Activated naive CD8-positive, alpha-beta T cell (primary cell): ENCODE measurements around the gene MEI1.
A peak's percentile ranks its signal among the peaks of the same experiment; 100 is the strongest.
"Not testable (repeated sequence)": the region's sequence is repeated elsewhere in the genome, so short reads cannot be mapped to it uniquely, and the experiment has no call there.

Source experiments
- H3K27ac Mint-ChIP-seq: one replicate; pipeline ENCODE4 v1.8.0; 2021; ENCODE audit warnings: mixed read lengths
- H3K27me3 Mint-ChIP-seq: one replicate; pipeline ENCODE4 v1.8.0; 2021; ENCODE audit warnings: mixed read lengths
- H3K36me3 Mint-ChIP-seq: one replicate; pipeline ENCODE4 v1.8.0; 2021; ENCODE audit warnings: mixed read lengths
- H3K4me1 Mint-ChIP-seq: one replicate; pipeline ENCODE4 v1.8.0; 2021; ENCODE audit warnings: low read depth, mixed read lengths
- H3K4me3 Mint-ChIP-seq: one replicate; pipeline ENCODE4 v1.8.0; 2021; ENCODE audit warnings: mild to moderate bottlenecking, mixed read lengths
- H3K9me3 Mint-ChIP-seq: one replicate; pipeline ENCODE4 v1.8.0; 2021; ENCODE audit warnings: low read depth, mixed read lengths

The MEI1 gene

GRCh38 chr22:41695211-41695610 lies 4.1 kb upstream of the MEI1 start:
- no peak overlapping the region for H3K27ac Mint-ChIP-seq
- no peaks in the 10 kb centered on the region for H3K27me3 Mint-ChIP-seq
- H3K4me3 Mint-ChIP-seq: no peak overlapping the region
- H3K9me3 Mint-ChIP-seq: no peaks in the 10 kb centered on the region
- peaks cover 3% of the 10 kb centered on the region for H3K36me3 Mint-ChIP-seq
- peaks cover 12% of the 10 kb centered on the region for H3K4me1 Mint-ChIP-seq

DNA sequence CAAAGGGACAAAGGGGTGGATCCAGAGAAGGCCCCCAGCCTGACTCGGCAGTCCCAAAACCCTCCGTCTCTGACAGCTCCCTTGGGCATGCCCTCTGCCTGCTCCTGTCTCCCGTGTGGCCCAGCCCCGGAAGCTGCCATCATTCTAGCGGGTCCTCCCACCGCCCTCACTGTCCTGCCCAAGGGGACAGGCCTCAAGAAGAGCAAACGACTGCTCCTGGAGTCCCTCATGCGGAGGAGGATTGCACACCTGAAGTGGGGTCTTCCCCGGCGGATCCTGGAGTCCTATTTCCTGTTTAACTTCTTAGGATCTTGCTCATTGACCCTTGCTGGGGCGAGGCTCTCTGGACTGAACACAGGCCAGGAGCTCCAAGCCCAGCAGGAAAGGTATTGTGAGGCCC lies 2.6 kb upstream of the MEI1 start:
- Mint-ChIP-seq H3K4me3 (no peak overlapping the region), H3K27me3 (no peaks in the 10 kb centered on the region), H3K36me3 (peaks cover 3% of the 10 kb centered on the region), H3K4me1 (peaks cover 8% of the 10 kb centered on the region), H3K27ac (peak overlapping the region; percentile 66), H3K9me3 (no peaks in the 10 kb centered on the region)

- Mint-ChIP-seq H3K36me3 (peaks cover 3% of the 10 kb centered on the region), H3K9me3 (no peaks in the 10 kb centered on the region), H3K4me1 (peaks cover 8% of the 10 kb centered on the region), H3K27ac (peak overlapping the region; percentile 66), H3K27me3 (no peaks in the 10 kb centered on the region), H3K4me3 (no peak overlapping the region)
Measured at GRCh38 chr22:41697126-41697775, 2.1 kb upstream of the MEI1 start.

DNA sequence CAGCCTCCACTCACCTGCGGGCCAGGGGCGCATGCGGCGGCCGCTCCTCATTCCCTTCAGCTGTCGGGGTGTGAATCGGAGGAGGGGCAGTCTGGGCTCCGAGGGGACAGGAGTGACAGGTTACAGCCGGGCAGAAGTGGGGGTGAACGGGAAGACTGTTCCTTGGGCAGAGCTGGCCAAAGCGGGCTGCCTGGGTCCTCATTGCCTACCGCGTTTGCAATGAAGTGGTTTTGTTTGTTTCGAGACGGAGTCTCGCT lies 733 bp downstream of the MEI1 start:
- H3K4me3 Mint-ChIP-seq: no peak overlapping the region
- H3K36me3 Mint-ChIP-seq: peaks cover 3% of the 10 kb centered on the region
- H3K27me3 Mint-ChIP-seq: no peaks in the 10 kb centered on the region
- H3K27ac Mint-ChIP-seq: no peak overlapping the region
- peaks cover 8% of the 10 kb centered on the region for H3K4me1 Mint-ChIP-seq
- no peaks in the 10 kb centered on the region for H3K9me3 Mint-ChIP-seq

DNA sequence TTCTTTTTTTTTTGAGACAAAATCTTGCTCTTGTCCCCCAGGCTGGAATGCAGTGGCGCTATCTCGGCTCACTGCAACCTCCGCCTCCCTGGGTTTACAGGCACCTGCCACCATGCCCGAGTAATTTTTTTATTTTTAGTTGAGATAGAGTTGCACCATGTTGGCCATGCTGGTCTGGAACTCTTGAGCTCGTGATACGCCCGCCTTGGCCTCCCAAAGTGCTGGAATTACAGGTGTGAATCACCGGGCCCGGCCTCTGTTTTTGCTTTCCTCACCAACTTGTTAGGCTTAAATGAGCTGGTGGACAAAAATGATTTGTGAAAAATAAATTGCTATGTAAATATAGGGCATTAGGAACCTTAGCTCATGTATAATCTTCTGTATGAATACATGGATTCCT lies 3.5 kb downstream of the MEI1 start:
- no peak overlapping the region for H3K27ac Mint-ChIP-seq
- peaks cover 3% of the 10 kb centered on the region for H3K36me3 Mint-ChIP-seq
- peaks cover 3% of the 10 kb centered on the region for H3K4me1 Mint-ChIP-seq
- H3K9me3 Mint-ChIP-seq: no peaks in the 10 kb centered on the region
- no peaks in the 10 kb centered on the region for H3K27me3 Mint-ChIP-seq
- H3K4me3 Mint-ChIP-seq: no peak overlapping the region

DNA sequence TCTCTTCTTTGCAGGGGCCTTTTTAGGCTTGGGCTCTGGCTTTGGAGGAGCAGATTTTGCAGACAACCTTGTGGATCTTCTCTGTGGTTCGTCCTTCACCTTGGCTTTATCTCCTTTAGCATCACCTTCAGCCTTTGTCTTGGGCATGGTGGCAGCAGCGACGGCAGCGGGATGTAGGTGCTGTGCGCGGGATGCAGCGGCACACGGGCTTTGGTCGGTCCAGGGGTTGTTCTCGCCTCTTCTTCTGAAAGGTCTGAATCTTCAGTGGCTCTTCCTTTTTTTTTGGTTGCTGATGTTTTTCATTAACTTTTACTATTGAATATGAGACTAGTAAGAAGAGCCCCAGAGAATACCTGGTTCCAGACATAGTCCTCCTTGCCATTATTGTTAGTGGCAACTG lies 10.0 kb downstream of the MEI1 start:
- Mint-ChIP-seq H3K36me3 (no peaks in the 10 kb centered on the region), H3K27me3 (no peaks in the 10 kb centered on the region), H3K9me3 (no peaks in the 10 kb centered on the region), H3K4me1 (no peaks in the 10 kb centered on the region), H3K27ac (no peak overlapping the region), H3K4me3 (no peak overlapping the region)

DNA sequence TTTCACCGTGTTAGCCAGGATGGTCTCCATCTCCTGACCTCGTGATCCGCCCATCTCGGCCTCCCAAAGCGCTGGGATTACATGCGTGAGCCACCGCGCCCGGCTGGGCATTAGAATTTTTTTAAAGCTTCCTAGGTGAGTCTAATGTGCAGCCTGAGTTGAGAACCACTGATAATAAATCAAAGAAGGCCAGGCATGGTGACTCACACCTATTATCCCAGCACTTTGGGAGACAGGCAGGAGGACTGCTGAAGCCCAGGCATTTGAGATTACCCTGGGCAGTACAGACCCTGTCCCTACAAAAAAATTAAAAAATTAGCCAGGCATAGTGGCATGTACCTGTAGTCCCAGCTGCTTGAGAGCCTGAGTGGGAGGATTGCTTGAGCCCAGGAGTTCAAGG lies 13.7 kb downstream of the MEI1 start:
- Mint-ChIP-seq H3K36me3 (no peaks in the 10 kb centered on the region), H3K4me1 (no peaks in the 10 kb centered on the region), H3K27me3 (no peaks in the 10 kb centered on the region), H3K9me3 (no peaks in the 10 kb centered on the region), H3K4me3 (no peak overlapping the region), H3K27ac (no peak overlapping the region)

- Mint-ChIP-seq H3K9me3 (no peaks in the 10 kb centered on the region), H3K27ac (no peak overlapping the region), H3K27me3 (no peaks in the 10 kb centered on the region), H3K4me3 (no peak overlapping the region), H3K4me1 (no peaks in the 10 kb centered on the region), H3K36me3 (no peaks in the 10 kb centered on the region)
Measured at GRCh38 chr22:41722496-41722895, 23.2 kb downstream of the MEI1 start.

- Mint-ChIP-seq H3K27me3 (no peaks in the 10 kb centered on the region), H3K4me1 (no peaks in the 10 kb centered on the region), H3K27ac (no peak overlapping the region), H3K36me3 (no peaks in the 10 kb centered on the region), H3K9me3 (no peaks in the 10 kb centered on the region), H3K4me3 (no peak overlapping the region)
Measured at GRCh38 chr22:41725510-41726110, 26.3 kb downstream of the MEI1 start.

DNA sequence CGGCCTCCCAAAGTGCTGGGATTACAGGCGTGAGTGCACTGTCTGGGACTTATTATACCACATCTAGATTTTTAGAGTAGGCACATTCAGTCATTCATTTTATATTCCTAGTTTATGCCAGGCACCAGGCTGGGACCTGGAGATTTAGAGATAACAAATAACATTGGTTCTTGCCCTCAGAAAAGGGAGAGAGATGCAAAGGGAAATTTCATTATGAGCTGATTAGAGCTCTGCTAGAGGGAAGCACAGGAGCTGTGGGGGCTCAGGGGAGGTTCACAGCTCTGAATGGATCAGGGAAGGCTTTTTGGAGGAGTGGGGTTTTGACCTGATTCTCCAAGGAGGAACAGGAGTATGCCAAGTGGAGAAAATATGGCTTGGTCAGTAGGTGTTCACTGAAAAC lies 32.3 kb downstream of the MEI1 start:
- no peaks in the 10 kb centered on the region for H3K4me1 Mint-ChIP-seq

GRCh38 chr22:41732096-41732772 lies 32.9 kb downstream of the MEI1 start:
- Mint-ChIP-seq H3K27ac (no peak overlapping the region), H3K36me3 (no peaks in the 10 kb centered on the region), H3K4me3 (no peak overlapping the region), H3K9me3 (no peaks in the 10 kb centered on the region), H3K27me3 (no peaks in the 10 kb centered on the region), H3K4me1 (no peaks in the 10 kb centered on the region)

More for the DNA sequence above, 32.3 kb downstream of the MEI1 start:
- Mint-ChIP-seq H3K9me3 (no peaks in the 10 kb centered on the region), H3K27ac (no peak overlapping the region), H3K27me3 (no peaks in the 10 kb centered on the region), H3K4me3 (no peak overlapping the region), H3K36me3 (no peaks in the 10 kb centered on the region)

DNA sequence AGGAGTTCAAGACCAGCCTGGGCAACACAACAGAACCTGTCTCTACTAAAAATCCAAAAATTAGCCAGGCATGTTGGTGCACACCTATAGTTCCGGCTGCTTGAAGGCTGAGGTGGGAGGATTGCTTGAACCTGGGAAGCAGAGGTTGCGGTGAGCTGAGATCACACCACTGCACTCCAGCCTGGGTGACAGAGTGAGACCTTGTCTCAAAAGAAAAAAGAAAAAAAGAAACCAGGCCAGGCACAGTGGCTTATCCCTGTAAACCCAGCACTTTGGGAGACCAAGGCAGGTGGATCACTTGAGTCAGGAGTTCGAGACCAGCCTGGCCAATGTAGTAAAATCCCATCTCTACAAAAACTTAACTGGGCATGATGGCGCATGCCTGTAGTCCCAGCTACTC lies 33.9 kb downstream of the MEI1 start:
- H3K36me3 Mint-ChIP-seq, H3K27ac Mint-ChIP-seq, H3K9me3 Mint-ChIP-seq, H3K4me3 Mint-ChIP-seq, H3K4me1 Mint-ChIP-seq, H3K27me3 Mint-ChIP-seq: not testable (repeated sequence)

GRCh38 chr22:41739576-41739975 lies 40.3 kb downstream of the MEI1 start:
- no peaks in the 10 kb centered on the region for H3K27me3 Mint-ChIP-seq

GRCh38 chr22:41742918-41743317 lies 43.6 kb downstream of the MEI1 start:
- Mint-ChIP-seq H3K27ac (no peak overlapping the region), H3K27me3 (no peaks in the 10 kb centered on the region), H3K4me1 (no peaks in the 10 kb centered on the region), H3K4me3 (no peak overlapping the region), H3K36me3 (no peaks in the 10 kb centered on the region), H3K9me3 (no peaks in the 10 kb centered on the region)

More at GRCh38 chr22:41739576-41739975, 40.3 kb downstream of the MEI1 start:
- Mint-ChIP-seq H3K4me1 (no peaks in the 10 kb centered on the region), H3K36me3 (no peaks in the 10 kb centered on the region), H3K27ac (no peak overlapping the region), H3K4me3 (no peak overlapping the region), H3K9me3 (no peaks in the 10 kb centered on the region)

DNA sequence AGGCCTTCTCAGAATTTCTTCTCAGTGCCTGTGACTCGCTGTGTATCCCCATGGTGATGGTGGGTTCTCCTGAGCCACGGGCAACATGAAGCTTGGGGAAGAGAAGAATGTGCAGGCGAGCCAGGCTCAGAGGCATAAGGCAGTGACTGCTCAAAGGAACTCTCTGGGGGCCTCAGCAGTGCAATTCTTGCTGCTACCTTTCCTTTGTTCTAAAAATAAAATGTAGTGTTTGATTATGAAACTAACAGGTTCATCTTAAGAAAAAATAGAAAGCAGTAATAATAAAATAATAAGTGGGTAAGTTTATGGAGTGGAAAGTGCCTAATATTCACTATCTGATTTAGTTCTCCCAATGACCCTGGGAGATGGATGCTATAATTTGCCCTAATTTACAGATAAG lies 46.7 kb downstream of the MEI1 start:
- Mint-ChIP-seq H3K36me3 (no peaks in the 10 kb centered on the region), H3K4me1 (no peaks in the 10 kb centered on the region), H3K27ac (no peak overlapping the region), H3K4me3 (no peak overlapping the region), H3K27me3 (no peaks in the 10 kb centered on the region), H3K9me3 (no peaks in the 10 kb centered on the region)
